IPS DF 6.9 (cell line): ENCODE data around the gene FOXK2.

ENCODE experiments used
- DNase-seq: peaks from one replicate; pipeline ENCODE4 v3.0.0-alpha.2; 2013; ENCODE audit warnings: low read depth, low spot score
- H3K27ac ChIP-seq: one replicate; pipeline ENCODE4 v1.5.1; 2013; ENCODE audit warnings: low read length, control low read depth
- H3K27me3 ChIP-seq: 2 replicates; pipeline ENCODE4 v1.6.1; 2013; ENCODE audit warnings: mild to moderate bottlenecking, low read length; ENCODE audit not compliant: control insufficient read depth, insufficient read depth
- H3K36me3 ChIP-seq: 2 replicates; pipeline ENCODE4 v1.6.1; 2013; ENCODE audit warnings: low read length; ENCODE audit not compliant: control insufficient read depth, insufficient read depth
- H3K4me1 ChIP-seq: 2 replicates; pipeline ENCODE4 v1.6.1; 2013; ENCODE audit warnings: low read length; ENCODE audit not compliant: control insufficient read depth, insufficient read depth
- H3K4me3 ChIP-seq: 2 replicates; pipeline ENCODE4 v1.5.1; 2013; ENCODE audit warnings: mild to moderate bottlenecking, low read length
- H3K9me3 ChIP-seq: 2 replicates; pipeline ENCODE4 v1.6.1; 2013; ENCODE audit warnings: low read length, inconsistent platforms; ENCODE audit not compliant: control insufficient read depth, insufficient read depth
- WGBS: extraction: QIAGEN DNeasy Blood & Tissue Kit; methylation state at CpG from one replicate; pipeline ENCODE4 v1.1.7; 2013; ENCODE audit warnings: mixed read lengths, missing lambda C conversion rate; ENCODE audit not compliant: insufficient read length, insufficient coverage; 5-methylcytosine and 5-hydroxymethylcytosine counted together

Gene FOXK2

GRCh38 chr17:82588266-82589175, 69.0 kb downstream of the FOXK2 start:
- no peak overlapping the region for H3K4me3 ChIP-seq
- no peaks in the 10 kb centered on the region for H3K27me3 ChIP-seq
- no peak overlapping the region for H3K27ac ChIP-seq
- H3K9me3 ChIP-seq, result no peaks in the 10 kb centered on the region
- H3K4me1 ChIP-seq, result peaks cover 3% of the 10 kb centered on the region; the same call in 1 of the 2 replicates
- WGBS, result no CpG with 5 or more reads among the region's 27 CpGs
- no peak for DNase-seq
- peaks cover 31% of the 10 kb centered on the region for H3K36me3 ChIP-seq

- H3K27ac ChIP-seq, result no peak overlapping the region
- no peak for DNase-seq
- WGBS, result no CpG with 5 or more reads among the region's 6 CpGs
- no peaks in the 10 kb centered on the region for H3K9me3 ChIP-seq
- peaks cover 4% of the 10 kb centered on the region; the same call in 1 of the 2 replicates for H3K4me1 ChIP-seq
- no peak overlapping the region for H3K4me3 ChIP-seq
- H3K27me3 ChIP-seq, result no peaks in the 10 kb centered on the region
- H3K36me3 ChIP-seq, result peaks cover 25% of the 10 kb centered on the region
Observed at GRCh38 chr17:82589851-82590180, 70.3 kb downstream of the FOXK2 start.

GRCh38 chr17:82590216-82590615, 70.7 kb downstream of the FOXK2 start:
- no peak overlapping the region for H3K4me3 ChIP-seq
- no CpG with 5 or more reads among the region's 6 CpGs for WGBS

GRCh38 chr17:82590881-82591539, 71.5 kb downstream of the FOXK2 start:
- H3K4me1 ChIP-seq, result peaks cover 4% of the 10 kb centered on the region; the same call in 1 of the 2 replicates
- no peaks in the 10 kb centered on the region for H3K9me3 ChIP-seq
- H3K27ac ChIP-seq, result no peak overlapping the region
- no peak overlapping the region for H3K4me3 ChIP-seq
- no CpG with 5 or more reads among the region's 17 CpGs for WGBS
- no peaks in the 10 kb centered on the region for H3K27me3 ChIP-seq
- peaks cover 27% of the 10 kb centered on the region for H3K36me3 ChIP-seq
- DNase-seq, result no peak

More at GRCh38 chr17:82590216-82590615, 70.7 kb downstream of the FOXK2 start:
- Histone ChIP-seq H3K9me3 (no peaks in the 10 kb centered on the region), H3K4me1 (peaks cover 4% of the 10 kb centered on the region; the same call in 1 of the 2 replicates), H3K27ac (no peak overlapping the region), H3K27me3 (no peaks in the 10 kb centered on the region), H3K36me3 (peaks cover 25% of the 10 kb centered on the region)
- DNase-seq, result no peak

DNA sequence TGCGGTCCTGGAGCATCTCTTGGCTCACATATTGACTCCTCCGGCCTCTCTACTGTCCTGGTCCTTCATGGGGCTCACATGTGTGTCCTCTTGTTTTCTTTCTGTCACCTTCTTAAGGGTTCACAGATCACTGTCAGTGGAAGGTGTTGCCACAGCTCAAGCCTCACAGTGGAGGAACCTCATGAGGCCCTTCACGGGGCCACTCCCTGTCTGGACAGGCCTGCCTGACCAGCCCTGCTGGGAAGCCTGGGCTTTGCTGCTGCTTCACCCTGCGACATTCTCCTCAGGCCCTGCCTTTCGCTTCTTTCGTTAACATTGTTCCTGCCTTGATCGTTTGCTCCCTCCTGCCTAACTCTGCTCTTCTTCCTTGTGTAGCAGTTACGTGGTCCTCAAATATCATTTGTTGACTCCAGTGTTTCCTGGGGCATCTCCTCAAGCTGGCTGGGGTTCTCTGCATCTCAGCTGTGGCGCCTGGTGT, 72.8 kb downstream of the FOXK2 start:
- Histone ChIP-seq H3K4me1 (peaks cover 4% of the 10 kb centered on the region; the same call in 1 of the 2 replicates), H3K36me3 (peaks cover 33% of the 10 kb centered on the region), H3K4me3 (no peak overlapping the region), H3K27me3 (no peaks in the 10 kb centered on the region), H3K27ac (no peak overlapping the region), H3K9me3 (no peaks in the 10 kb centered on the region)
- no CpG with 5 or more reads among the region's 9 CpGs for WGBS
- DNase-seq, result no peak

- H3K27me3 ChIP-seq, result no peaks in the 10 kb centered on the region
- WGBS, result no CpG with 5 or more reads among the region's 29 CpGs
- H3K27ac ChIP-seq, result no peak overlapping the region
- H3K4me3 ChIP-seq, result no peak overlapping the region; the same call in 1 of the 2 replicates
- no peaks in the 10 kb centered on the region for H3K9me3 ChIP-seq
- DNase-seq, result peak; percentile 39
- peaks cover 4% of the 10 kb centered on the region; the same call in 1 of the 2 replicates for H3K4me1 ChIP-seq
- peaks cover 28% of the 10 kb centered on the region for H3K36me3 ChIP-seq
Observed at GRCh38 chr17:82592767-82593589, 73.4 kb downstream of the FOXK2 start.

- H3K4me1 ChIP-seq, result peaks cover 4% of the 10 kb centered on the region; the same call in 1 of the 2 replicates
- no peaks in the 10 kb centered on the region for H3K9me3 ChIP-seq
- no peak overlapping the region for H3K27ac ChIP-seq
- no CpG with 5 or more reads among the region's 29 CpGs for WGBS
- H3K4me3 ChIP-seq, result no peak overlapping the region; the same call in 1 of the 2 replicates
- DNase-seq, result no peak
- H3K27me3 ChIP-seq, result no peaks in the 10 kb centered on the region
- H3K36me3 ChIP-seq, result peaks cover 33% of the 10 kb centered on the region
Observed at GRCh38 chr17:82593590-82594087, 74.1 kb downstream of the FOXK2 start.

DNA sequence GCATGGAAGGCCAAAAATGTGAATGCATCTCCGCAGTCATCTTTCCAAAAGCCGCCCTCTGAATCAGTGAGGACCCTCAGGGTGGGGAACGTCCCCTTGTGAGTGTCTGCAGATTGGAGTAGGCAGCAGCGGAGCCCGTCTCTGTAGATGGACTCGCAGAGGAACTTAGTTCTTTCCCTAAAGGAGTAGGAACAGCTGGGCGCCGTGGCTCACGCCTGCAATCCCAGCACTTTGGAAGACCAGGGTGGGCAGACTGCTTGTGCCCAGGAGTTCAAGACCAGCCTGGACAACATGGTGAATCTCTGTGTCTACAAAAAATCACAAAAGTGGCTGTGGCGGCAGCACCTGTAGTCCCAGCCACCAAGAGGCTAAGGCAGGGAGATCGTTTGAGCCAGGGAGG, 75.0 kb downstream of the FOXK2 start:
- no peak overlapping the region for H3K4me3 ChIP-seq
- H3K4me1 ChIP-seq, result peaks cover 4% of the 10 kb centered on the region; the same call in 1 of the 2 replicates
- no peaks in the 10 kb centered on the region for H3K9me3 ChIP-seq
- no CpG with 5 or more reads among the region's 11 CpGs for WGBS
- no peak for DNase-seq
- H3K27ac ChIP-seq, result no peak overlapping the region
- H3K27me3 ChIP-seq, result no peaks in the 10 kb centered on the region
- H3K36me3 ChIP-seq, result peaks cover 35% of the 10 kb centered on the region

DNA sequence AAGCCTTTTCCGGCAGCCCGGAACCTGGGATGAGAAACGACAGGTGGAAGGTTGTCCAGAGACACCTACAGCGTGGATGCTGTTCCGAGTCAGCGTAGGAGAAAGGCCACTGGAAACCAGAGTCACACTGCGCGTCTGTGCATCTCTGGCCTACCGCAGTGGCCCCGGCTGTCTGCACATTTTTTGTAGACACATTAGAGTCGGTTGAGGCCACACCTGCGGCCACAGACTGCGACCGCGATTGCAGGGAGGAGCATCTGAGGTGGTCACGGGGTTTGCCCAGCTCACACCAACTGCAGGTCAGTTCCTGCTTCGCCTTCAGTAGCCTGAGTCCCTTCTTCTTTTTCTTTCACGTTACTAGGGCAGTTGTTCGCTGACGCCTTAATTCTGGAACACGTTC, 76.4 kb downstream of the FOXK2 start:
- H3K27ac ChIP-seq, result no peak overlapping the region
- H3K36me3 ChIP-seq, result peaks cover 44% of the 10 kb centered on the region

More for the DNA sequence above, 76.4 kb downstream of the FOXK2 start:
- no CpG with 5 or more reads among the region's 21 CpGs for WGBS
- Histone ChIP-seq H3K4me3 (no peak overlapping the region), H3K4me1 (peaks cover 4% of the 10 kb centered on the region; the same call in 1 of the 2 replicates), H3K9me3 (no peaks in the 10 kb centered on the region), H3K27me3 (no peaks in the 10 kb centered on the region)
- no peak for DNase-seq
